Stimulated activated CD4-positive, alpha-beta T cell treated with anti-CD3 and anti-CD28 coated beads, Interleukin-15, amount 100 ng/mL, for 48 hours (primary cell): ENCODE measurements around the gene SEC24D.

Experiments
- DNase-seq, 2 donors: peaks; one replicate each; pipeline ENCODE4 v3.0.0-alpha.2; 2020; ENCODE audit warnings: low read depth in 2 of 2

The SEC24D gene

GRCh38 chr4:118773429-118773792 is 62.5 kb downstream of the SEC24D start:
- no peak for DNase-seq

- no peak for DNase-seq
Measured at GRCh38 chr4:118772767-118773428, 63.0 kb downstream of the SEC24D start.

GRCh38 chr4:118772081-118772766 is 63.7 kb downstream of the SEC24D start:
- DNase-seq = no peak

GRCh38 chr4:118770741-118771187 is 65.2 kb downstream of the SEC24D start:
- DNase-seq = no peak

GRCh38 chr4:118769161-118769560 is 66.8 kb downstream of the SEC24D start:
- no peak for DNase-seq

- DNase-seq = no peak
Measured at GRCh38 chr4:118767109-118767508, 68.8 kb downstream of the SEC24D start.

- DNase-seq = no peak
Measured at GRCh38 chr4:118765399-118765798, 70.5 kb downstream of the SEC24D start.

GRCh38 chr4:118762730-118763477 is 73.0 kb downstream of the SEC24D start:
- no peak for DNase-seq

GRCh38 chr4:118762155-118762554 is 73.8 kb downstream of the SEC24D start:
- DNase-seq = no peak

- DNase-seq = no peak
Measured at GRCh38 chr4:118761397-118762016, 74.4 kb downstream of the SEC24D start.

- DNase-seq = no peak
Measured at GRCh38 chr4:118760493-118760892, 75.4 kb downstream of the SEC24D start.

- no peak for DNase-seq
Measured at GRCh38 chr4:118760092-118760491, 75.8 kb downstream of the SEC24D start.

GRCh38 chr4:118759481-118759880 is 76.4 kb downstream of the SEC24D start:
- no peak for DNase-seq

GRCh38 chr4:118758293-118758692 is 77.6 kb downstream of the SEC24D start:
- no peak for DNase-seq

GRCh38 chr4:118757761-118758251 is 78.1 kb downstream of the SEC24D start:
- DNase-seq = no peak

- DNase-seq = no peak
Measured at GRCh38 chr4:118756958-118757357, 79.0 kb downstream of the SEC24D start.

- DNase-seq = no peak
Measured at GRCh38 chr4:118756429-118756828, 79.5 kb downstream of the SEC24D start.

- DNase-seq = no peak
Measured at GRCh38 chr4:118755438-118756226, 80.3 kb downstream of the SEC24D start.

GRCh38 chr4:118754890-118755289 is 81.0 kb downstream of the SEC24D start:
- DNase-seq = no peak

- no peak for DNase-seq
Measured at GRCh38 chr4:118753685-118754084, 82.2 kb downstream of the SEC24D start.

- DNase-seq = no peak
Measured at GRCh38 chr4:118753096-118753495, 82.8 kb downstream of the SEC24D start.
